SK-N-SH (cell line): ENCODE measurements around the gene ZNF521. TPM values are rescaled to one million over a fixed set of nuclear protein-coding genes. Genes with fewer than 3 reads are reported as not detected.

Experiments
- CTCF ChIA-PET: fragments of 300-600, 350-600 bp; formaldehyde crosslinking; extraction: SDS; loops from one replicate; lab custom pipeline; 2021; lab: Yijun Ruan, JAX
- POLR2A ChIA-PET: fragments of 350-600 bp; sonication (Branson Sonifier 250); formaldehyde crosslinking; extraction: SDS; loops from one replicate; lab custom pipeline; 2020; ENCODE audit warnings: antibody characterized with exemption, inconsistent platforms; lab: Yijun Ruan, JAX
- DNase-seq: peaks from one replicate; pipeline ENCODE4 v3.0.0; 2012
- H2AFZ ChIP-seq: fragments of 200-600 bp; sonication (generic); 2 replicates; pipeline ENCODE4 v1.8.1; 2016; ENCODE audit warnings: antibody characterized with exemption, mild to moderate bottlenecking, low read depth
- H3F3A ChIP-seq: fragments of 200-600 bp; sonication (generic); replicated peaks from 2 replicates; pipeline ENCODE3; 2016; ENCODE audit warnings: antibody characterized with exemption, mild to moderate bottlenecking; ENCODE audit not compliant: insufficient read depth
- H3K27ac ChIP-seq, 2 experiments: fragments of 200-500 bp in 1 of 2; fragments of 200-600 bp in 1 of 2; sonication (Bioruptor generic) in 1 of 2; sonication (generic), shearing (Covaris generic) in 1 of 2; 2 replicates each; pipeline versions ENCODE4 v1.5.1 to v1.6.1; 2014 to 2016; ENCODE audit warnings: low read depth in 2 of 2, inconsistent platforms in 1 of 2, low read length in 1 of 2, mild to moderate bottlenecking in 1 of 2, mixed read lengths in 1 of 2
- H3K27me3 ChIP-seq: fragments of 200-600 bp; sonication (generic), shearing (Covaris generic); 2 replicates; pipeline ENCODE4 v1.6.1; 2016; ENCODE audit warnings: mixed run types; ENCODE audit not compliant: insufficient read depth
- H3K36me3 ChIP-seq, 2 experiments: fragments of 200-500 bp in 1 of 2; fragments of 200-600 bp in 1 of 2; sonication (Bioruptor generic) in 1 of 2; sonication (generic) in 1 of 2; replicated peaks in 1 of 2; 2 replicates each; pipeline versions ENCODE3 to v1.5.1; 2014 to 2016; ENCODE audit warnings: low read length in 1 of 2, mild to moderate bottlenecking in 1 of 2; ENCODE audit not compliant: insufficient read depth in 2 of 2, control insufficient read depth in 1 of 2
- H3K4me1 ChIP-seq, 2 experiments: fragments of 200-500 bp in 1 of 2; fragments of 200-600 bp in 1 of 2; sonication (Bioruptor generic) in 1 of 2; sonication (generic), shearing (Covaris generic) in 1 of 2; 2 replicates each; pipeline versions ENCODE4 v1.5.1 to v1.6.1; 2014 to 2016; ENCODE audit warnings: low read depth in 1 of 2, low read length in 1 of 2, mixed run types in 1 of 2; ENCODE audit not compliant: insufficient read depth in 2 of 2, control insufficient read depth in 1 of 2
- H3K4me2 ChIP-seq: fragments of 200-600 bp; sonication (generic), shearing (Covaris generic); 2 replicates; pipeline ENCODE4 v1.6.1; 2017; ENCODE audit warnings: mixed run types
- H3K4me3 ChIP-seq, 2 experiments: fragments of 200-500 bp in 1 of 2; fragments of 200-600 bp in 1 of 2; sonication (Bioruptor generic) in 1 of 2; sonication (generic), shearing (Covaris generic) in 1 of 2; 2 replicates each; pipeline versions ENCODE4 v1.5.1 to v1.8.1; 2014 to 2016; ENCODE audit warnings: low read depth in 2 of 2, inconsistent platforms in 1 of 2, low read length in 1 of 2, mild to moderate bottlenecking in 1 of 2, mixed read lengths in 1 of 2, moderate library complexity in 1 of 2
- H3K79me2 ChIP-seq: fragments of 200-600 bp; sonication (generic); 2 replicates; pipeline ENCODE4 v1.8.1; 2017; ENCODE audit warnings: mild to moderate bottlenecking; ENCODE audit not compliant: insufficient read depth
- H3K9ac ChIP-seq: fragments of 200-600 bp; sonication (generic); 2 replicates; pipeline ENCODE4 v1.6.1; 2017; ENCODE audit warnings: mixed run types
- H3K9me2 ChIP-seq: fragments of 200-600 bp; sonication (generic); 2 replicates; pipeline ENCODE4 v1.6.1; 2017; ENCODE audit warnings: mixed run types
- H3K9me3 ChIP-seq: fragments of 200-600 bp; sonication (generic); 2 replicates; pipeline ENCODE4 v1.6.1; 2017; ENCODE audit warnings: mixed run types, mild to moderate bottlenecking, moderate library complexity
- H4K20me1 ChIP-seq: fragments of 200-600 bp; sonication (generic); 2 replicates; pipeline ENCODE4 v1.6.1; 2017; ENCODE audit warnings: mild to moderate bottlenecking, mixed run types; ENCODE audit not compliant: insufficient read depth
- EZH2phosphoT487 ChIP-seq: fragments of 200-600 bp; sonication (generic); IDR thresholded peaks from 2 replicates; pipeline ENCODE4 v1.6.1; 2017; ENCODE audit warnings: low read depth, mixed run types, mild to moderate bottlenecking, antibody characterized with exemption, moderate library complexity, borderline replicate concordance
- FOSL2 ChIP-seq: IDR thresholded peaks from 2 replicates; pipeline ENCODE4 v1.4.0; 2012; ENCODE audit warnings: low read depth, mild to moderate bottlenecking, moderate library complexity, borderline replicate concordance
- FOXJ3 ChIP-seq: sonication (generic); formaldehyde crosslinking; IDR thresholded peaks from 2 replicates; pipeline ENCODE4 v1.5.1; 2020; ENCODE audit warnings: mild to moderate bottlenecking, missing genetic modification reagents
- GABPA ChIP-seq: IDR thresholded peaks from 2 replicates; pipeline ENCODE4 v1.4.0; 2012; ENCODE audit warnings: low read depth, mild to moderate bottlenecking
- NRF1 ChIP-seq: IDR thresholded peaks from 2 replicates; pipeline ENCODE4 v1.6.1; 2012; ENCODE audit warnings: low read depth, mild to moderate bottlenecking, low read length
- PBX3 ChIP-seq: IDR thresholded peaks from 2 replicates; pipeline ENCODE4; 2012
- SIN3A ChIP-seq: IDR thresholded peaks from 2 replicates; pipeline ENCODE4 v1.6.1; 2012; ENCODE audit warnings: low read depth, mild to moderate bottlenecking, low read length, moderate library complexity, borderline replicate concordance
- SMC3 ChIP-seq: IDR thresholded peaks from 2 replicates; pipeline ENCODE4 v1.6.1; 2012; ENCODE audit warnings: low read depth, low read length, improper control_type of control experiment
- TAF1 ChIP-seq: IDR thresholded peaks from 2 replicates; pipeline ENCODE4 v1.6.1; 2012; ENCODE audit warnings: low read depth, mild to moderate bottlenecking, low read length, moderate library complexity, borderline replicate concordance
- TCF12 ChIP-seq: IDR thresholded peaks from 2 replicates; pipeline ENCODE4 v1.4.0; 2012
- YY1 ChIP-seq: IDR thresholded peaks from 2 replicates; pipeline ENCODE4 v1.4.0; 2012; ENCODE audit warnings: low read depth, mild to moderate bottlenecking
- WGBS: methylation state at CpG from one replicate; pipeline ENCODE4 v1.1.6; 2017; ENCODE audit warnings: low lambda C conversion rate; 5-methylcytosine and 5-hydroxymethylcytosine counted together
- polyA plus RNA-seq, 3 experiments: library from polyadenylated mRNA; depleted of rRNA; stranded (reverse); fragments of >200 nt; gene quantifications; 2 replicates each; pipeline ENCODE4 v1.2.3, GENCODE V29; 2012
- TF ChIP-seq, protein P1 (sequence below): fragments of 200-600 bp; sonication (generic); IDR thresholded peaks from 2 replicates; pipeline ENCODE4 v1.6.1; 2017; ENCODE audit warnings: antibody characterized with exemption, mild to moderate bottlenecking, moderate library complexity
- TF ChIP-seq, protein P2 (sequence below): IDR thresholded peaks from 2 replicates; pipeline ENCODE4 v1.4.0; 2012; ENCODE audit warnings: low read depth, borderline replicate concordance

ZNF521 gene
- polyA plus RNA-seq, 1 of the 3 experiments (the other 2 are of a cell fraction), result 14.1 TPM

- Histone ChIP-seq H3K79me2 (no peaks in the 10 kb centered on the region), H3K4me3 (no peak overlapping the region), H3K4me1 (peaks cover 0 to 8% of the 10 kb centered on the region in 2 experiments; a peak in 2 of 4 replicates), H2AFZ (no peak overlapping the region), H4K20me1 (no peaks in the 10 kb centered on the region), H3F3A (no peaks in the 10 kb centered on the region), H3K9ac (no peak overlapping the region), H3K9me3 (no peaks in the 10 kb centered on the region), H3K4me2 (no peak overlapping the region), H3K36me3 (no peaks in the 10 kb centered on the region), H3K27me3 (no peaks in the 10 kb centered on the region), H3K9me2 (no peaks in the 10 kb centered on the region), H3K27ac (no peak overlapping the region)
- TF ChIP-seq SMC3 (no peak), EZH2phosphoT487 (no peak), GABPA (no peak)
- WGBS, result 84% methylated on average over 11 of the region's 13 CpGs
- DNase-seq, result no peak
- ChIA-PET CTCF (no interaction called here), POLR2A (no interaction called here)
Measured at GRCh38 chr18:25111377-25112288, 240.3 kb downstream of the ZNF521 start.

DNA sequence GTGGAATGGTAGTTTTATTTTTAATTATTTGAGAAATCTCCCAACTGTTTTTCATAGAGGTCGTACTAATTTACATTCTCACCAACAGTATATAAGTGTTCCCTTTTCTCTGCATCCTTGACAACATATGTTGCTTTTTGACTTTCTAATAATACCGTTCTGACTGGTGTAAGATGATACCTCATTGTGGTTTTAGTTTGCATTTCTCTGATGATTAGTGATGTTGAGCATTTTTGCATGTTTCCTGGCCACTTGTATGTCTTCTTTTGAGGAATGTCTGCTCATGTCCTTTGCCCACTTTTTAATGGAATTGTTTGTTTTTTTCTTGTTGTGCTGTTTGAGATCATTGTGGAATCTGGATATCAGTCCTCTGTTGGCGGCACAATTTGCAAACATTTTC, 242.5 kb downstream of the ZNF521 start:
- Histone ChIP-seq H2AFZ (no peak overlapping the region), H3K9me3 (no peaks in the 10 kb centered on the region), H3K27ac (no peak overlapping the region), H3K9me2 (no peaks in the 10 kb centered on the region), H3K27me3 (no peaks in the 10 kb centered on the region), H3K4me1 (peaks cover 0 to 8% of the 10 kb centered on the region in 2 experiments; a peak in 2 of 4 replicates), H3F3A (no peaks in the 10 kb centered on the region), H3K4me2 (no peak overlapping the region), H3K79me2 (no peaks in the 10 kb centered on the region), H4K20me1 (no peaks in the 10 kb centered on the region)
- 57% methylated on average over 3 of the region's 3 CpGs for WGBS
- POLR2A ChIA-PET, result no interaction called here
- TF ChIP-seq FOSL2 (no peak), NRF1 (no peak)
- TF ChIP-seq, all 33 proteins: peak for 0
- Histone ChIP-seq H3K4me3 (no peak overlapping the region), H3K36me3 (no peaks in the 10 kb centered on the region), H3K9ac (no peak overlapping the region)
- CTCF ChIA-PET, result no interaction called here
- DNase-seq, result no peak

- Histone ChIP-seq H3K4me3 (no peak overlapping the region), H3K27ac (no peak overlapping the region), H3K9me2 (no peaks in the 10 kb centered on the region), H3K4me1 (no peaks in the 10 kb centered on the region; a peak in 1 of 4 replicates), H3K4me2 (no peak overlapping the region), H3K9me3 (no peaks in the 10 kb centered on the region), H3K27me3 (no peaks in the 10 kb centered on the region), H2AFZ (no peak overlapping the region), H4K20me1 (no peaks in the 10 kb centered on the region), H3K36me3 (no peaks in the 10 kb centered on the region), H3K79me2 (no peaks in the 10 kb centered on the region), H3K9ac (no peak overlapping the region), H3F3A (no peaks in the 10 kb centered on the region)
- ChIA-PET CTCF (no interaction called here), POLR2A (no interaction called here)
- 88% methylated on average over 4 of the region's 4 CpGs for WGBS
- no peak for DNase-seq
- TF ChIP-seq FOXJ3 (CRISPR knock-in tag), result no peak
- TF ChIP-seq PBX3, result no peak
- TF ChIP-seq, protein P1, sequence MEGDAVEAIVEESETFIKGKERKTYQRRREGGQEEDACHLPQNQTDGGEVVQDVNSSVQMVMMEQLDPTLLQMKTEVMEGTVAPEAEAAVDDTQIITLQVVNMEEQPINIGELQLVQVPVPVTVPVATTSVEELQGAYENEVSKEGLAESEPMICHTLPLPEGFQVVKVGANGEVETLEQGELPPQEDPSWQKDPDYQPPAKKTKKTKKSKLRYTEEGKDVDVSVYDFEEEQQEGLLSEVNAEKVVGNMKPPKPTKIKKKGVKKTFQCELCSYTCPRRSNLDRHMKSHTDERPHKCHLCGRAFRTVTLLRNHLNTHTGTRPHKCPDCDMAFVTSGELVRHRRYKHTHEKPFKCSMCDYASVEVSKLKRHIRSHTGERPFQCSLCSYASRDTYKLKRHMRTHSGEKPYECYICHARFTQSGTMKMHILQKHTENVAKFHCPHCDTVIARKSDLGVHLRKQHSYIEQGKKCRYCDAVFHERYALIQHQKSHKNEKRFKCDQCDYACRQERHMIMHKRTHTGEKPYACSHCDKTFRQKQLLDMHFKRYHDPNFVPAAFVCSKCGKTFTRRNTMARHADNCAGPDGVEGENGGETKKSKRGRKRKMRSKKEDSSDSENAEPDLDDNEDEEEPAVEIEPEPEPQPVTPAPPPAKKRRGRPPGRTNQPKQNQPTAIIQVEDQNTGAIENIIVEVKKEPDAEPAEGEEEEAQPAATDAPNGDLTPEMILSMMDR, result no peak
- no peak for TF ChIP-seq SIN3A
- no peak for TF ChIP-seq YY1
- TF ChIP-seq GABPA, result no peak
- no peak for TF ChIP-seq TCF12
- no peak for TF ChIP-seq TAF1
- TF ChIP-seq, protein P2, sequence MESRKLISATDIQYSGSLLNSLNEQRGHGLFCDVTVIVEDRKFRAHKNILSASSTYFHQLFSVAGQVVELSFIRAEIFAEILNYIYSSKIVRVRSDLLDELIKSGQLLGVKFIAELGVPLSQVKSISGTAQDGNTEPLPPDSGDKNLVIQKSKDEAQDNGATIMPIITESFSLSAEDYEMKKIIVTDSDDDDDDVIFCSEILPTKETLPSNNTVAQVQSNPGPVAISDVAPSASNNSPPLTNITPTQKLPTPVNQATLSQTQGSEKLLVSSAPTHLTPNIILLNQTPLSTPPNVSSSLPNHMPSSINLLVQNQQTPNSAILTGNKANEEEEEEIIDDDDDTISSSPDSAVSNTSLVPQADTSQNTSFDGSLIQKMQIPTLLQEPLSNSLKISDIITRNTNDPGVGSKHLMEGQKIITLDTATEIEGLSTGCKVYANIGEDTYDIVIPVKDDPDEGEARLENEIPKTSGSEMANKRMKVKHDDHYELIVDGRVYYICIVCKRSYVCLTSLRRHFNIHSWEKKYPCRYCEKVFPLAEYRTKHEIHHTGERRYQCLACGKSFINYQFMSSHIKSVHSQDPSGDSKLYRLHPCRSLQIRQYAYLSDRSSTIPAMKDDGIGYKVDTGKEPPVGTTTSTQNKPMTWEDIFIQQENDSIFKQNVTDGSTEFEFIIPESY, result no peak
Measured at GRCh38 chr18:25103468-25104155, 248.4 kb downstream of the ZNF521 start.
